HG02970 (cell line): Measurements from ENCODE around the gene CMA1.
"Not testable (repeated sequence)": the region's sequence is repeated elsewhere in the genome, so short reads cannot be mapped to it uniquely, and the experiment has no call there.

Experiments used
- ATAC-seq: cut with Tn5 transposase; IDR thresholded peaks from one replicate; pipeline ENCODE4 v1.9.1; 2021; ENCODE audit warnings: mild to moderate bottlenecking, moderate library complexity, moderate number of reproducible peaks; ENCODE audit not compliant: unreplicated experiment, low FRiP score

The CMA1 gene, protein sequence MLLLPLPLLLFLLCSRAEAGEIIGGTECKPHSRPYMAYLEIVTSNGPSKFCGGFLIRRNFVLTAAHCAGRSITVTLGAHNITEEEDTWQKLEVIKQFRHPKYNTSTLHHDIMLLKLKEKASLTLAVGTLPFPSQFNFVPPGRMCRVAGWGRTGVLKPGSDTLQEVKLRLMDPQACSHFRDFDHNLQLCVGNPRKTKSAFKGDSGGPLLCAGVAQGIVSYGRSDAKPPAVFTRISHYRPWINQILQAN

DNA sequence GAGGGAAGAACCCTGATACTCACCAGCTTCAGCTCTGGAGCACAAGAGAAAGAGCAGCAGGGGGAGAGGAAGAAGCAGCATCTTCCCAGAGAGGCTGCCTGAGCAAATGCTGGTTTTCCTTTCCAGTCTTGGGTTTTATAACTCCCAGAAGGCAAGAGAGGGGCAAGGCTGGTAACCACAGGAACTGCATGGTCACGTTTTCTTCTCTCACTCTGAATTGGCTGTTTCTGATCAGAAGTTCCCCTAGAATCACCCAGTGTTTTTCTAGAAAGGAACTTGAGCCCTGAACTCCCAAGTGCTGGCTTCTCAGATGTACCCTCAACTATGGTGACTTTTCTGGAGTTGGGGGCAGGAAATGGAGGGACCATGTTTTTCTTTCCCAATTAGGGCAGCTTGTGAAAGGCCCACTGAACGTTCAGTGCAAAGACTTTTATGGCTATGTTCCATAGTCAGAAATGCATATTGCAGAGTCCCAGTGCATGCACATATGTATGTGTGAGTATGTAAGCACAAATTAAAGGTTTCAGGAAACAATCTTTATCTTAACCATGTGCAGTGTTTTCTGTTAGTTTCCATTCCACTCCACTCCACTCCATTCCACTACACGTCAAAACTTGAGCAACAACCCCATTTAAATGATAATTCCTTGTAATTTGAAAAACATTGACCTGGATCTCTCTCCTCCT, at the start of gene CMA1:
CMA1 (minus strand) TSS at position 111 of the 686 bp plus-strand sequence; CDS start at position 81, 30 bp downstream.
- ATAC-seq = no peak

DNA sequence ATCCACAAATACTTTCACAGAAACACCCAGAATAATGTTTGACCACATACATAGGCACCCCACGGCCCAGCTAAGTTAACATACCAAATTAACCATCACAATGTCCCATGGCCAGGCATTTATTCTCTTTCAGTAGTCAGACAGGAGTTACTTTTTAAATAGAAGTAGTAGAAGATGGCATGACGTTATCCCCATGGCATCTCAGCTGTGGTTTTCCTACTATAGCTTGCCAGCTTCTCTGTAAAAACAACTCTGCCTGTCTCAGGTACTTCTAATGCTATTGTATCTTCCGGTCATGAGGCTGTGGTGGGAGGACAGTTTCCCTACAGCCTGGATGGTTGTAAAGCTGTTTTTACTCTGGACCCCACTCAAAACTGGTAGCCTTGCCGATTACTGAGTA, 48.7 kb upstream of the CMA1 start:
- no peak for ATAC-seq

DNA sequence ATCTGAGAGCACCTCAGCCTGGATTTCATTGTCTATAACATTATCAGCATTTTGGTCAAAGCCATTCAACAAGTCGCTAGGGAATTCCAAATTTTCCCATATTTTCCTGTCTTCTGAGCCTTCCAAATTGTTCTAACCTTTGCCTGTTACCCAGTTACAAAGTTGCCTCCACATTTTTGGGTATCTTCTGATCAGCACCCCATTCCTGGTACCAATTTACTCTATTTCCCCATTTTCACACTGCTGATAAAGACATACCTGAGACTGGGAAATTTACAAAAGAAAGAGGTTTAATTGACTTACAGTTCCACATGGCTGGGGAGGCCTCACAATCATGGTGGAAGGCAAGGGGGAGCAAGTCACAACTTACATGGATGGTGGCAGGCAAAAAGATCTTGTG, 41.0 kb upstream of the CMA1 start:
- ATAC-seq = not testable (repeated sequence)

DNA sequence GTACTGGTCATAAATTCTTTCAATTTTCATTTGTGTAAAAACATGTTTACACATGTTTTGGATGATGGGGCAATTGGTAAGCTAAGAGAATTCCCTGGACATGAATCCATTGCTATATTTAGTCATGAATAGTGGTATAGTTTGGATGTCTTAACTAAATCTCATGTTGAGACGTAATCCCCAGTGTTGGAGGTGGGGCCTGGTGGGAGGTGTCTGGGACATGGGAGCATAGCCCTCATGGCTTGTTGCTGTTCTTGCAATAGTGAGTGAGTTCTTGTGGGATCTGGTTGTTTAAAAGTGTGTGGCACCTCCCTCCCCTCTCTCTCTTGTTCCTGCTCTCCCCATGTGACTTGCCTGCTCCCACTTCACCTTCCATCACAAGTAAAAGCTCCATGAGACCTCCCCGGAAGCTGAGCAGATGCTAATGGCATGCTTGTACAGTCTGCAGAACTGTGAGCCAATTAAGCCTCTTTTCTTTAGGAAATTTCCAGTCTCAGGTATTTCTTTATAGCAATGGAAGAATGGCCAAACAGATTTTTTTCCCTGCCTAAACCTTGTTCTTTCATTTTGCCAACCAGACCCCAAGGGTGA, 34.4 kb upstream of the CMA1 start:
- no peak for ATAC-seq

DNA sequence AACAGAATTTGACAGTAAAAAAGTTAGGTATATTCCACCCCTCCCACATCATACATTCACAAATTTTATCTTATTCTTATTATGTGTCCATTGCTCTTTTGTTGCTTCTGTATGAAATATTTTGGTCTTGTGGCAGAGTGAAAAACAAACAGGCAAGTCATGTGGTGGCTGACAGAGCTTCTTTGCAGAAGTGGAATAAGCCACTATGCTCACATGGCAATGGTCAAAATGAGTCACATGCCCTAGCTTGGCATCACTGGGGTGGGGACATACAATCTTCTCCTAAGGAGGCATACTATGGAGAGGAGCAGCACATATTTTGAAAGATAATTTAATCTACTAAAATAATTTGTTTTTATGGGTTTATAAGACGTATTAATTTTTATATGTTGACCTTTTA, 27.7 kb upstream of the CMA1 start:
- ATAC-seq = no peak

DNA sequence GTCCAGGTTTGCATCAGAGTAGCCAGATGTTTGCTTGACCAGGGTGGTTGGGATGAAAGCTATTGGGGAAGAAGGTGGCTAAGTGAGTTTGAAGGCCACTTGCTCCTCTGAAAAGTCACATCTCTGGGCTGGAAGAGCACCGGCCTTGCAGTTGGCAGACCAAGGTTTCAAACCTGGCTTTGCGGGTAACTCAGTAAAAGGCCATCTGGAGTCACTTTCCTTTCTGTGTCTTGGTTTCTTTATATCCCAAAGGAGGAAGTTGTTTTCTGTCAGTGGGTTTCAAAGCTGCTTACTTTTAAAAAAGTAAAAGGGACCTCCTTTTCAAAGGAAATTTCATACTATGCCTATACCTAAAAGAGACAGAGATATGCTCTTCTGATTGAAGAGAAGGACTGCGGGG, 26.2 kb upstream of the CMA1 start:
- ATAC-seq = no peak

DNA sequence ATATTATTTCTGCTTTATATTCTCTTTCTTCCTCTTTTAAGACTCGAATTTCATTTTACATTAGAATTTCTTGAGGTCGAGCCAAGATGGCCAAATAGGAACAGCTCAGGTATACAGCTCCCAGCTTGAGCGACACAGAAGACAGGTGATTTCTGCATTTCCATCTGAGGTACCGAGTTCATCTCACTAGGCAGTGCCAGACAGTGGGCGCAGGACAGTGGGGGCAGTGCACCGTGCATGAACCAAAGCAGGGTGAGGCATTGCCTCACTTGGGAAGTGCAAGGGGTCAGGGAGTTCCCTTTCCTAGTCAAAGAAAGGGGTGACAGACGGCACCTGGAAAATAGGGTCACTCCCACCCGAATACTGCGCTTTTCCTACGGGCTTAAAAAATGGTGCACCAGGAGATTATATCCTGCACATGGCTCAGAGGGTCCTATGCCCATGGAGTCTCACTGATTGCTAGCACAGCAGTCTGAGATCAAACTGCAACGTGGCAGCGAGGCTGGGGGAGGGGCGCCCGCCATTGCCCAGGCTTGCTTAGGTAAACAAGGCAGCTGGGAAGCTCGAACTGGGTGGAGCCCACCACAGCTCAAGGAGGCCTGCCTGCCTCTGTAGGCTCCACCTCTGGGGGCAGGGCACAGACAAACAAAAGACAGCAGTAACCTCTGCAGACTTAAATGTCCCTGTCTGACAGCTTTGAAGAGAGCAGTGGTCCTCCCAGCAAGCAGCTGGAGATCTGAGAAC, 18.0 kb upstream of the CMA1 start:
- ATAC-seq = not testable (repeated sequence)

DNA sequence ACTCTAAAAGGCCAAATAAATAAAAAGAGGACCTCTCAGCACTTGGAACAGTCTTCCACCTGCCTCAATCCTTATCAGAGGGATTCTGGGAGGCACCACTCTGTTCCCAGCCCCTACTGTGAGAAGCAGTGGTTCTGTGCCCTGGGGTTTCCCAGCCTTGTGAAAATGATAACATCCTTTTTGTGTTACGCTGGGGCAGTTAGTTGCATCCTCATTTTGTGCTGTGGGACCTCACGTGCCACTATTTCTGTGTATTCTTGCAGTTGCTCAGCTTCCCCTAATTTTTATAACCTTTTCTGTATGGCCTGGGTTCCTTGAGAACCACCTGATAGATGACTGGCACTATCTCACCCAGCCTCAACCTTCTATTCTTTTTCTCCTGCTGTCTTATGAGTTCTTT, 10.8 kb upstream of the CMA1 start:
- no peak for ATAC-seq

DNA sequence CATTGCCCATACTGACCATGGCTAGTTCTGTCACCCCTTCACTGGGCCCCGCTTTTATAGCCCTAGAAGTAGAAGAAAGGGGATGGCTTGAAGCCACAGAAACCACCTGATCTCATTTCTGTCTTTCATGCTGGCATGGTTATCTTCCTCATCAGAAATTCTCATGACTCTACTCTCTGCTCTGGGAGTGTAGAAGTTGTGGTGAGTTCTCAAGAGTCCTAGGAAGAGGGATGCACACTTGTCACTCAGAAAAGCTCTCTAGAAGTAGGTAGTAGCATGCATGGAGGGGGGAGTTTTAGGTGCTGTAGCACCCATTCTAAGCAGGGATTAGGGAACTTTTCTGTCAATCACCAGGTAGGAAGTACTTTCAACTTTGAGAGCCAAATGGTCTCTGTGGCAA, 6.1 kb upstream of the CMA1 start:
- no peak for ATAC-seq

DNA sequence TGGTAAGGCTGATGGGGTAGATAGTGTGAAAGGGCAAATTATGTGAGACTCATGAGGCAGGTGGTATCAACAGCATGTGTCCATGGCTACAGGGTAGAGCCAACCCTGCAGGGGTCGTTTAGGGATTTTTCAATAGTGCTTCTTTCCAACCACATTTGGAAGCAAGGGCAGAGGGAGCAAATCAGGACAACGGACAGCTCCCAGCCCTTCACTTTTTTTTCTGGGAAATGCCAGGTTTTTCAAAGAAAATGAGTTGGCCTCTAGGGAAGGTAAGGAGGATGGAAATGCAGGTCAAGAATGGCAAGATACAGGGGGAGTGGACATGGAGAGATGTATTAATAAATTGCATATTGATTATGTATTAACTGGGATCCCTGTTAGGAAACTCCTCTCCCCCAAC, 4.9 kb upstream of the CMA1 start:
- no peak for ATAC-seq

DNA sequence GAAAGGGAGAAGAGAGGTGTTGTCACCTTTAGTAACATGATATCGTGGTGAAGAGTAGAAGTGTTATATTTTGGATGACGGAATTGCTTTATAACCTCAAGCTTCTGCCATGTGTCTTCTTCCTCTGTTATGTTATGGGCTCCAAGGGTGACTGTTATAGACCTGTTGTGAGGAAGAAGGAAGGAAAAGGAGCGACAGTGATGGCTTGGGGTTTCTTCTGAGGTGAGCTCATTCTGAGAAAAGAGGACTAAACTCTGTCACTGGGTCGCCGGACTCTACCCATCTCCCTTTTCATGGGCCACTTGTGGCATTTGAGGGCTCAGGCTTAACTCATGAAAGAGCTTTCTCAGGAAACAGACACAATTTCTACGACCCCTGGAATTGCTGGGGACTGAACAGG, 1.6 kb downstream of the CMA1 start:
- ATAC-seq = no peak

DNA sequence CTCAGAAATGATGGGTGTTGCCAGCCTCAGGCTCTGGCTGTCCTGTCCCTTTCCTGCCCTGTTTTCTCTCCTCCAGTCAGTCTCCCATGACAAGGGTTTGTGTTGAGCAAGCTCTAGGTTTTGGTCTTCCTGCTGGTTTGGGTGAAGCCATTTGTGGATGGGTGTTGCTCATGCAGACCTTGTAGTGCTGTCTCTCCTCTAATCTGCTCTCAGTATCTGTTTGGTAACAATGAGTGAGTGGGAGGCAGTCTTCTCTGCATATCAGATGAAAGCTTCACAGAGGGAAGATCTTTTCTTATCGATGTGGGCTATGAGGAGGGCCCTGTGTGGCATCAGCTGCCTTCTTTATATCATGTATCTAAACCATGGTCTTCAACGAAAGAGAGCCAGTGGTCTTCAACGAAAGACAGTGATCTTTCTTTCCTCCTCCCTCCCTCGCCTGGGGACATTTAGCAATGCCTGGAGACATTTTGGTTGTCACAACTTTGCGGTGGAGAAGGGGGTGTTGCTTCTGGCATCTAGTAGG, 3.6 kb downstream of the CMA1 start:
- no peak for ATAC-seq

DNA sequence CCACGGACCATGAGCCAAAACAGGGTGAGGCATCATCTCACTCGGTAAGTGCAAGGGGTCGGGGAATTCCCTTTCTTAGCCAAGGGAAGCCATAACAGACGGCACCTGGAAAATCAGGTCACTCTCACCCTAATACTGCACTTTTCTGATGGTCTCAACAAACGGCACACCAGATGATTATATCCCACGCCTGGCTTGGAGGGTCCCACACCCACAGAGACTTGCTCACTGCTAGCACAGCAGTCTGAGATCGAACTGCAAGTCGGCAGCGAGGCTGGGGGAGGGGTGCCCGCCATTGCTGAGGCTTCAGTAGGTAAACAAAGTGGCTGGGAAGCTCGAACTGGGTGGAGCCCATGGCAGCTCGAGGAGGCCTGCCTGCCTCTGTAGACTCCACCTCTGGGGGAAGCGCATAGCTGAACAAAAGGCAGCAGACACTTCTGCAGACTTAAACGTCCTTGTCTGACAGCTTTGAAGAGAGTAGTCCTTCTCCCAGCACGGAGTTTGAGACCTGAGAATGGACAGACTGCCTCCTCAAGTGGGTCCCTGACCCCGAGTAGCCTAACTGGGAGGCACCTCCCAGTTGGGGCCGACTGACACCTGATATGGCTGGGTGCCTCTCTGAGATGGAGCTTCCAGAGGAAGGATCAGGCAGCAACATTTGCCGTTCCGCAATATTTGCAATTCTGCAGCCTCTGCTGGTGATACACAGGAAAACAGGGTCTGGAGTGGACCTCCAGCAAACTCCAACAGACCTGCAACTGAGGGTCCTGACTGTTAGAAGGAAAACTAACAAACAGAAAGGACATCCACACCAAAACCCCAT, 16.3 kb downstream of the CMA1 start:
- ATAC-seq = not testable (repeated sequence)

DNA sequence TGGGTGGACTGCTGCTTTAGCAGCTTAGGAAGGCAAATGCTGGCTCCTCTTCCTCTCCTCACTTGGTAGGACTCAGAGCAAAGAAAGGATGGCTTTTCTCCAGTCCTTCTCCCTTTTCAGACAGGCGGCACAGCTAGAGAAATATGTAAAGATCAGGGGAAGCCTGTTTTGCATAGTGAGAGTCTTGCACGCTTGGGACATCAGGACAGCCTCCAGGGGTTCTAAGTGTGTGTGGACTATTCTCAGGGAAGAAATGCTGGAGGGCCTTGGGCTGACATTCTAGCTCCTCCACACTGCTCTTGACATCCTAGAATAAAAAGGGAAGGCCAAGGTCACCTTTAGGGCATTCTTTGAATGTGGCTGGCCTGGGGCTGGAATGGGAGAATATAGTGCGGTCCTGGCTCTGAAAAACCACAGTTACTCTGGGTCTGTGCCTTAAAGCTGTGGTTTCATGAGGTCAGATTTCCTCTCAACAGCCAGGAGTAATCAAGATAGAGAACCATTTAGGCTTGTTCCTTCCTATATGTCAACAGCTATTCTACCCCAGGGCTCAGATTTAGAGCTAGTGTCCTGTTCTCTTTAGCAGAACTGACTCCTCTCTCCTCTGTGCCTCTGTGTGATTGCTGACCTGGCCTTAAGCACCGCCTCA, 24.3 kb downstream of the CMA1 start:
- no peak for ATAC-seq

DNA sequence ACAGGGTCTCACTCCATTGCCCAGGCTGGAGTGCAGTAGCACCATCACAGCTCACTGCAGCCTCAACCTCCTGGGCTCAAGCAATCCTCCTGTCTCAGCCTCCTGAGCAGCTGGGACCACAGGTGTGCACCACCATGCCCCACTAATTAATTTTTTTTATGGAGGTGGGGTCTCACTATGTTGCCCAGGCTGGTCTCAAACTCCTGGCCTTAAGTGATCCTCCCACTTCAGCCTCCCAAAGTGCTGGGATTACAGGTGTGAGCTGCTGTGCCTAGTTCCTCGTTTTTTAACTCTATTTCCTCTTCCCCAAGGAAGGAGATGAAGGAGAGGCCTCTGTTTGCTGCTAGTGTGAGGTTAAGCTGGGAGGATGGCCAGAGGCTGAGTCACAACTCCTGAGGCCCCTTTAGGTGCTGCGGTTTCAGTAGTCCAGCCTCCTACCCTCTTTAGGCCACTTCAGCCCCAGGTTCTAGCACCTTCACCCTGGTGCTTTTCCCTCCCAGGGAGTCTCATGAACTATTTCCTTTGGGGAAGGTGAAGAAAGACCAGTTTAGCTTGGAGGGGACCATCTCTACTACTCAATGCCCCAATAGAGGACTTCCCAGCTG, 25.3 kb downstream of the CMA1 start:
- not testable (repeated sequence) for ATAC-seq

DNA sequence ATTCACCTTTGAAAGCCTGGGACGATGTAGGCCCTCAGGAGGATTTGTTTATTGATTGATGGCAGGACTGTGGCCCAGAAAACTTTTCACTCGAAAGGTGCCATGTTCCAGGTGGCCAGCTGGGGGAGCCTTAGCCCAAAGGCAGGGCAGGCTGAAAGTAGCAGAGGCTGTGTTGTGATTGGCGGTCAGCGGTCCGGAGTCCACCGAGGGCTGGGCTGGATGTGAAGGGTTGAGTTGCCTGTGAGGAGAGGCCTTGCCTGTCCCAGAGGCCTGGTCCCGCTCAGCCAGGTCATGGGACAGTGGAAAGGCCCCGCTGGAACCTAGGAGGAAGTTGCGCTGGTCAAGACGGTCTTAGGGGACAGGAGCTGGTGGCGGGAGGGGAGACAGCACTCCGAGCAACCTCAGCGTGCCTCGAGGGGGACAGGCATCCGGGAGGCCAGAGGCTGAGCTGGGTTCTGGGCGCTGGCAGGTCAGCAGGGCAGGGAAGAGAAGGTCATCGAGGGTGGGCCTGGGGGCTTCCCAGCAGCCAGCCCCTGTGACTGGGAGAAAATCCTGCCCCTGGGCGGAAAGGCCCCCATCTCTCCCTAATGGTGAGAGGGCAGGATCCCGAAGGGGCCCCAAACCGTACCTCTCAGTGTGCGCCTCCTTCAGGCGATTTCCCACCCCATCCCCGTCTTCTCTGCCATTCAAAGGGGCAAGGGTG, 26.3 kb downstream of the CMA1 start:
- ATAC-seq = no peak

DNA sequence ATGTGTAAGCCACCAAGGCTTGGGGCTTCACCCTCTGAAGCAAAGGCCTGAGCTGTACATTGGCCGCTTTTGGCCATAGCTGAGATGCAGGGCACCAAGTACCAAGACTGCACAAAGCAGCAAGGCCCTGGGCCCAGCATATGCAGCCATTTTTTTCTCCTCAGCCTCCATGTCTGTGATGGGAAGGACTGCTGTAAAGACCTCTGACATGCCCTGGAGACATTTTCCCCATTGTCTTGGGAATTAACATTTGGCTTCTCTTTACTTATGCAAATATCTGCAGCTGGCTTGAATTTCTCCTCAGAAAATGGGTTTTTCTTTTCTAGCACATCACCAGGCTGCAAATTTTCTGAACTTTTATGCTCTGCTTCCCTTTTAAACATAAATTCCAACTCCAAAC, 28.1 kb downstream of the CMA1 start:
- not testable (repeated sequence) for ATAC-seq

DNA sequence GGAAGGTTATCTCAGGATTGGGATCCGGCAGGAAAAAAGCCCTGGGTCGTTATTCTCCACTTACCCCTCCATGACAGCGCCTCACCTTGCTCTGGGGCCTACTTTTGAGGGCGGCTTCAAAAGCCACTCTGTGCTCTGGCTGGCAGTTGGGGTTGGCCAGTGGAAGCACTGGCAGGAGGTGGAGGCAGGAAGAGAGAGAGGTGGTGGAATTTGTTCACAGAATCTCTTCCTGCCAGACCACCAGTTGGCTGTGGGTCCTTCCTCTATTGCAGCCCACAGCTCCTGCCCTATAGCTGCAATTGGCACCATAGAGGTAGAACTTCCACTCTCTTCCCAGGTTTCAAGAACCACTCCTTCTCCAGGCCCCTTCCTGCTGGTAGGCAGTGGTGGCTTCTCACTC, 32.8 kb downstream of the CMA1 start:
- ATAC-seq = no peak

DNA sequence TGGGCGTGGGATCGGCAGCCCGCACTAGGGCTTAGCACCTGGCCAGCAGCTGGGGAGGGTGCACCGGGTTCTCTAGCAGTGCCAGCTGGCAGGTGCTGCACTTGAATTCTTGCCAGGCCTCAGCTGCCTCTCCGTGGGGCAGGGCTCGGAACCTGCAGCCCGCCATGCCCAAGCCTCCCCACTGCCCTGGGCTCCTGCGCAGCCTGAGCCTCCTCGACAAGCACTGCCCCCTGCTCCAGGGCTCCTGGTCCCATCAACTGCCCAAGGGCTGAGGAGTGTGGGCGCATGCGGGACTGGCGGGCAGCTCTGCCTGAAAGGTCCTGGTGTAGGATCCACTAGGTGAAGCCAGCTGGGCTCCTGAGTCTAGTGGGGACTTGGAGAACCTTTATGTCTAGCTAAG, 34.9 kb downstream of the CMA1 start:
- no peak for ATAC-seq
